Activated T-cell treated with anti-CD3 and anti-CD28 coated beads for 4 hours (primary cell): ENCODE results near the gene CCDC136.
A peak's percentile ranks its signal among the peaks of the same experiment; 100 is the strongest.

Experiments
- DNase-seq: peaks from one replicate; pipeline ENCODE4 v3.0.0-alpha.2; 2020

Gene CCDC136

GRCh38 chr7:128833148-128833945 is 41.6 kb downstream of the CCDC136 start:
- no peak for DNase-seq

- no peak for DNase-seq
These were observed 42.2 kb downstream of the CCDC136 start for GRCh38 chr7:128833946-128834325.

- DNase-seq, result no peak
These were observed 43.5 kb downstream of the CCDC136 start for GRCh38 chr7:128835231-128835751.

DNA sequence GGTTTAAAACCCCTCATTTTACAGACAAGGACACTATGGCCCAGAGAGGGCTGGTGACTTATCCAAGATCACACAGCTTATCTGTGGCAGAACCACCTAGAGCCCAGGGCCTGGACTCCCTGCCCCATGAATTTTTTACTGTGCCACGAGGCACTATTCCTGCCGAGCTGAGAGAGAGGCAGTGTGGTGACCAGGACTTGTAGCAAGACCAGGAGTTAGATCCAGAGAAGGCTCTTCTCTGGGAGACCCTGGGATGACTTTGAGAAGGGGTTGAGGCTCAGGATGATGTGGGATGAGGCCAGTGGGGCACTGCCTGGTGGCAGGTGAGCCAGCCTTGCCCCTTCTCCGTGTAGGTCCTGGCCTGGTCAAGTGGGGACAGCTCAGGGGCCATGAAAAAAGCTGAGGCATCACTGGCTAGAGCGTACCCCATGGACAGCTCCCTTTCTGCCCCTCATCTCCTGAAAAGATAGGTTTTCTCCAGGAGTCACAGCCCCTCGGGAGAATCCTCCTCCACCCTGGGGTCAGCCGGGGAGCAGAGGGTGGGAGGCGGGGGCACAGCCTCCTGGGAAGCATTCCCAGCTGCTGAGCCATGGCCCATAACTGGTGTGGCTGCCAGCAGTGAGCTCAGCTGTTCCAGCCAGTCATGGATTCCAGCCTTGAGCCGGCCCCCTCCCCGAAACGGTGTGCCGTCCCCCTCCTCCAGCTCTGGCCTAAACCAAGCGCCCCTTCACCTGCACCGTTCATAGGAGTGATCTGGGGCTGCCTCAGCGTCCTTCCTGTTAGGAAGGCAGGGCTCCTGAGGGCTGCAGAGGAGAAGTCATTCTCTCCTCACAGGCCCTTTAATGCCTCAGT is 44.2 kb downstream of the CCDC136 start:
- no peak for DNase-seq

DNA sequence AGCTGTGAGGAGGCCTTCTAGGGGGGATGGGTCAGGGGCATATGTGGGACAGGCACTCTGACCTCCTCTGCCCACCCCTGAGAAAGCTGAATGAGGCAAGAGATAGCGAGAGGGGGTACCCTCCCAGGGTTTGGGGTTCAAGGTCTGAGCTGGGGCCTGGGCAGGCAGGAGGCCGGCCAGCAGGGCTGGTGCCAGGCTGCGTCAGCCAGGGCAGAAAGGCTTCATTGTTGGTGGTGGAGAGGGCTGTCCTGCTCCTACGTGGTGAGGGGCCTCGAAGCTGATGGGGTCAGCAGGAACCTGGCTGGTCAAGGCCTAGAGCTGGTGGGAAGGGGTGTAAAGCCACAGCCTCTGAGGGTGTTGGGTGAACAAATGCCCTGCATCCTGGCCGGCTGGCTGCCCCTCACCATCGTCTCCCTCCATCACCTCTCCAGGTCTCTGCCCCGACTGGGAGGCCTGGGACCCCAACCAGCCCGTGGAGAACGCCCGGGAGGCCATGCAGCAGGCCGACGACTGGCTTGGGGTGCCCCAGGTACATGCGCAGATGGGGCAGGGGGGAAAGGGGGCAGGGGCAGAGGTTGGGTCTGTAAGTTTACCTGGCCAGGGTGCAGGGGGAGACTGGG is 45.1 kb downstream of the CCDC136 start:
- no peak for DNase-seq

DNA sequence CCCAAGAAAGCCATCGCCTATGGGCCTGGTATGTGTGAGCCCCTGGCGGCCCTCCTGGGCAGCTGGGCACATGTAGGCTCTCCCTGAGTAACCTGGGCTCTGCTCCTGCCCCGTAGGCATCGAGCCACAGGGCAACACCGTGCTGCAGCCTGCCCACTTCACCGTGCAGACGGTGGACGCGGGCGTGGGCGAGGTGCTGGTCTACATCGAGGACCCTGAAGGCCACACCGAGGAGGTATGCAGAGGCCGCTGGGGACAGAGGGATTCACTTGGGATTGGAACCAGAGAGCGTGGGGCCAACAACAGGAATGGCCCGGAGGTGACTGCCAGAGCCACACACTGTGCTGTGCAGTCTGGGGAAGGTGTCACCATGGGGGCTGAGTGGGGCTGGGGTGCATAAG is 45.8 kb downstream of the CCDC136 start:
- DNase-seq, result no peak

DNA sequence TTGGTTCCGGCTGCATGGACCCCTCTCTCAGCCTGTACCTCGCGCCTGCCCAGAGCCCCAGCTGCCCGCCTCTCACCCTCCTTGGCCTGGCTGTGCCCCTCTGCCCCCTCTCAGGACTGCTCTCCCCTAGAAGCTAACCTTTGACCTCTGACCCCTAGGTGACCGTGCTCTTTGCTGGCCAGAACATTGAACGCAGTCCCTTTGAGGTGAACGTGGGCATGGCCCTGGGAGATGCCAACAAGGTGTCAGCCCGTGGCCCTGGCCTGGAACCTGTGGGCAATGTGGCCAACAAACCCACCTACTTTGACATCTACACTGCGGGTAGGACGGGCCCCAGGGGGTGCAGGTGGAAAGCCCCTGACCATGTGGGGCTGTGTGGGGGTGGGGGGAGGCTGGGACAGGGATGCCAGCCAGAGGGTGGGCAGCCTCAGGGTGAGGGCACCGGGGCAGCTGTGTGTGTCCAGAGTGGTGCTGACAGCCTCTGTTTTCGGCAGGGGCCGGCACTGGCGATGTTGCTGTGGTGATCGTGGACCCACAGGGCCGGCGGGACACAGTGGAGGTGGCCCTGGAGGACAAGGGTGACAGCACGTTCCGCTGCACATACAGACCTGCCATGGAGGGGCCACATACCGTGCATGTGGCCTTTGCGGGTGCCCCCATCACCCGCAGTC is 46.5 kb downstream of the CCDC136 start:
- no peak for DNase-seq

- no peak for DNase-seq
These were observed 47.4 kb downstream of the CCDC136 start for GRCh38 chr7:128838981-128839731.

DNA sequence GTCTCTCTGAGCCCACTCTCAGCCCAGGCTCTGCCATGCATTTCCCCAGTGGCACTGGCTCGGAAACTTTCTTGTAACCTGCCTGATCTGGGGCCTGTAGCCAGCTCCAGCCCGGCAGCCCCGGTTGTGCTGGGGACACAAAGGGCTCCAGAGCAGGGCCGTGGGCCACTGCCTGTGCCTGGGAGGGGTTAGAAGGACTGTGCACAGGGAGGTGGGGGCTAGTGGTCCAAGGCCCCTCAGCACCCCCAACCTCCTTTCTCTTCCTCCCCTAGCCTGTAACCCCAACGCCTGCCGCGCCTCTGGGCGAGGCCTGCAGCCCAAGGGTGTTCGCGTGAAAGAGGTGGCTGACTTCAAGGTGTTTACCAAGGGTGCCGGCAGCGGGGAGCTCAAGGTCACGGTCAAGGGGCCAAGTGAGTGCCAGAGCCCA is 48.0 kb downstream of the CCDC136 start:
- DNase-seq, result no peak

GRCh38 chr7:128840326-128841170 is 48.8 kb downstream of the CCDC136 start:
- DNase-seq, result no peak

DNA sequence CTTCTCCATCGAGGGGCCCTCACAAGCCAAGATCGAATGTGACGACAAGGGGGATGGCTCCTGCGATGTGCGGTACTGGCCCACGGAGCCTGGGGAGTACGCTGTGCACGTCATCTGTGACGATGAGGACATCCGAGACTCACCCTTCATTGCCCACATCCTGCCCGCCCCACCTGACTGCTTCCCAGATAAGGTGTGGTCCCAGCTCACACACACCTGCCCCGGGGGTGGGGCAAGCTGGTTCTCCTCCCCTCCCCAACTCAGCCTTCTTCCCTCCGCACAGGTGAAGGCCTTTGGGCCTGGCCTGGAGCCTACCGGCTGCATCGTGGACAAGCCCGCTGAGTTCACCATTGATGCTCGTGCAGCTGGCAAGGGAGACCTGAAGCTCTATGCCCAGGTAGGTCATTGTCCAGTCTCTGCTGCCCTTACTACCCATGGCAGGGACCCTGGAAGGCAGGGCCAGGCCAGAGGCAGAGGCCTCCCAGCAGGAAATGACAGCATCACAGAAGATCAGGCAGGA is 49.5 kb downstream of the CCDC136 start:
- no peak for DNase-seq

GRCh38 chr7:128841921-128842673 is 50.3 kb downstream of the CCDC136 start:
- peak; percentile 43 for DNase-seq

GRCh38 chr7:128842674-128843641 is 51.2 kb downstream of the CCDC136 start:
- DNase-seq, result no peak

- no peak for DNase-seq
These were observed 52.3 kb downstream of the CCDC136 start for GRCh38 chr7:128843938-128844621.

DNA sequence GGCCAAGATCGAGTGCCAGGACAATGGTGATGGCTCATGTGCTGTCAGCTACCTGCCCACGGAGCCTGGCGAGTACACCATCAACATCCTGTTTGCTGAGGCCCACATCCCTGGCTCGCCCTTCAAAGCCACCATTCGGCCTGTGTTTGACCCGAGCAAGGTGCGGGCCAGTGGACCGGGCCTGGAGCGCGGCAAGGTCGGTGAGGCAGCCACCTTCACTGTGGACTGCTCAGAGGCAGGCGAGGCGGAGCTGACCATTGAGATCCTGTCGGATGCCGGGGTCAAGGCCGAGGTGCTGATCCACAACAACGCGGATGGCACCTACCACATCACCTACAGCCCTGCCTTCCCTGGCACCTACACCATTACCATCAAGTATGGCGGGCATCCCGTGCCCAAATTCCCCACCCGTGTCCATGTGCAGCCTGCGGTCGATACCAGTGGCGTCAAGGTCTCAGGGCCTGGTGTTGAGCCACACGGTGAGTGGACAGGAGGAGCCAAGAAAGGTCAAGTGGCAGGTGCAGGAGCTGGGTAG is 53.1 kb downstream of the CCDC136 start:
- no peak for DNase-seq

- no peak for DNase-seq
These were observed 53.7 kb downstream of the CCDC136 start for GRCh38 chr7:128845475-128845874.

- no peak for DNase-seq
These were observed 54.2 kb downstream of the CCDC136 start for GRCh38 chr7:128845987-128846386.
